Upper lobe of left lung (tissue), 4 donors: ENCODE data around the gene FOXP1.

Experiments
- CTCF ChIP-seq, 6 experiments: fragments of 450-650 bp in 4 of 6; fragments of 200-600 bp in 2 of 6; sonication (generic) in 2 of 6; IDR thresholded peaks; one replicate each; pipeline ENCODE4 v1.5.1; 2016 to 2019; ENCODE audit warnings: antibody characterized with exemption in 6 of 6
- EP300 ChIP-seq, 4 donors: sonication (generic); formaldehyde crosslinking; IDR thresholded peaks; one replicate each; pipeline ENCODE4 v1.5.1; 2017; ENCODE audit warnings: antibody characterized with exemption in 4 of 4, control low read depth in 2 of 4
- POLR2A ChIP-seq, 4 donors: fragments of 450-650 bp; IDR thresholded peaks; one replicate each; pipeline ENCODE4 v1.5.1; 2016 to 2017; ENCODE audit warnings: antibody characterized with exemption in 4 of 4, mild to moderate bottlenecking in 2 of 4
- POLR2AphosphoS5 ChIP-seq, 2 donors: sonication (generic); formaldehyde crosslinking; IDR thresholded peaks; one replicate each; pipeline ENCODE4 v1.5.1; 2017; ENCODE audit warnings: antibody characterized with exemption in 2 of 2

- no peak for TF ChIP-seq POLR2A (IDR thresholded peaks at IDR 0.05)
- no peak for TF ChIP-seq CTCF (IDR thresholded peaks at IDR 0.05)
- no peak for TF ChIP-seq EP300 (IDR thresholded peaks at IDR 0.05)
- TF ChIP-seq POLR2AphosphoS5 (IDR thresholded peaks at IDR 0.05) = no peak
Observed at GRCh38 chr3:71118436-71118835, 465.1 kb downstream of the FOXP1 start.
